OCI-LY3 (cell line): Measurements from ENCODE around the gene RNF17.

Source experiments
- CTCF ChIP-seq: fragments of 200-600, 300-600 bp; sonication (generic); IDR thresholded peaks from 2 replicates; pipeline ENCODE4 v1.5.1; 2014; ENCODE audit warnings: antibody characterized with exemption, low read length, low read depth
- EZH2phosphoT487 ChIP-seq: fragments of 200-600 bp; shearing (Covaris generic); IDR thresholded peaks from 2 replicates; pipeline ENCODE4 v1.6.1; 2018; ENCODE audit warnings: antibody characterized with exemption, mixed run types, low read depth

- TF ChIP-seq CTCF (no peak), EZH2phosphoT487 (no peak)
Measured at GRCh38 chr13:24887759-24888158, 123.8 kb downstream of the RNF17 start.
